Activated CD4-positive, alpha-beta T cell treated with anti-CD3 and anti-CD28 coated beads, Interleukin-2, amount 50 U/mL, for 24 hours (primary cell): ENCODE data around the gene LRRTM4.

Source experiments
- DNase-seq, 2 donors: peaks; one replicate each; pipeline ENCODE4 v3.0.0-alpha.2; 2020; ENCODE audit warnings: low read depth in 1 of 2, low spot score in 1 of 2

The LRRTM4 gene

DNA sequence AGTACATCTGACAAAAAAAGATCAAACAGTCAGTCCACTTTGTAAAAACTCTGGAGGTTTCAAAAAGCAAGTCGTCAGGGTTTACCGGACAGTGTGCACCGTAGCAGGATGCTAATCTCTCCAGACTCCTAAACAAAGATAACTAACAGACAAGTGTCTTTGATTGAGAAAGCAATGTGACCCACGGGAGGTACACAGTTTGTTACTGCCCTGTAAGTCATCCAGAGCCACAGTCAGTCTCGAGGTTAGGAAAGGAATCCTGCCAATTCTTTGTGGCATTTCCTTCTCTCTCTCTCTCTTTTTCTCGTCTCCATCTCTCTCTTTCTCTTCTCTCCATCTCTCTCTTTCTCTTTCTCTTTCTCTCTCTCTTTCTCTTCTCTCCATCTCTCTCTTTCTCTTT is 42.8 kb downstream of the LRRTM4 start:
- no peak for DNase-seq

DNA sequence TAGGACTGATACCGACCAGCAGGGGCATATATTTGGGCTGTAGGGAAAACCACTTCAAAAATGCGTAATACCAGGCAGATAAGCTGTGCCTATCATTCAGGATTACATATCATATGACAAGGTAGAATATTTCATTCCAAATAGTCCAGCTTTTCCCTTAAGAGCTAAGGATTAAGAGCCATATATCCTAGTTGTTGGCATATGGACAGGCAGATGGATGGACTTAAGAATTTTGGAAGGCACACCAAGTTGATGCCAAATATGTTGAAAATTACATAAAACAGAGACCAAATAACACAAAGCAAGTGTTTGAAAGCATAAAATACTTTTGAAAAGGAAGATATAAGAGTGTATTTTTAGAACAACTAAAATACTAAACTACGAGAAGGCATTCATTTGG is 52.1 kb downstream of the LRRTM4 start:
- DNase-seq = no peak

DNA sequence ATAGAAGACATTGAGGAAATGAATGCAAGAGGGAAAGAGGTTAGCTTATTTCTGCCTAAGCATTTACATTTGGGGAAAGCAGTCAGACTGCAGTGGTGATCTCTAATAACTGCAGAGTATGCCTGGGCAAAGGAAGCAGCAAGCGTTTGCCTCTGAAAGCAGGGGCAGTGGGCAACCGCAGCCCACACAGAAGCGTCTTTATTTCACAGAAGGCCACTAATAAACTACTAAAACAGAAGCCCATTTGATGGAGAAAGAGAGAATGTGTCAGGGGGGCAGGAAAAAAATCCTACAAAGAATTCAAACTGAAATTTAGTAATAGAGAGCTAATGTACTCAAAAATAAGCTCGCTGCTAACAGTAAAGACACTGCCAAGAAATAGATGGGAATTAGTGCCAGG is 53.1 kb downstream of the LRRTM4 start:
- DNase-seq = no peak

DNA sequence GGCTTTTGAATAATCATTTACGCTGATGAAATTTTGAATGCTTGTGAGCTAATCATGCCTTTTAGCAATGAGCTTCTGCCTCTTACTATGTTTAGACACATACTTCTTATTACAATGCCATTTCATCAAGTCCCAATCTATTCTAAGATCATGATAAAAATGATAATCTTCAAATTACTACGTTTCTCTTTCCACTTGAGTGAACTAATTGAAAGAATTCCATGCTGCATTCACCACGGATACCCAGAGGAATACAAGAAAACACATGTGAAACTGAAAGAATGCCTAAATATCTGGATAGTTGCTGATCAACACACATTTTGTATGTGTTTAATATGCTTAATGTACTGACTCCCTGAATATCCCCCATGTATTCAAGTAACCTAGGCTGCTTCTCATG is 62.3 kb downstream of the LRRTM4 start:
- no peak for DNase-seq

DNA sequence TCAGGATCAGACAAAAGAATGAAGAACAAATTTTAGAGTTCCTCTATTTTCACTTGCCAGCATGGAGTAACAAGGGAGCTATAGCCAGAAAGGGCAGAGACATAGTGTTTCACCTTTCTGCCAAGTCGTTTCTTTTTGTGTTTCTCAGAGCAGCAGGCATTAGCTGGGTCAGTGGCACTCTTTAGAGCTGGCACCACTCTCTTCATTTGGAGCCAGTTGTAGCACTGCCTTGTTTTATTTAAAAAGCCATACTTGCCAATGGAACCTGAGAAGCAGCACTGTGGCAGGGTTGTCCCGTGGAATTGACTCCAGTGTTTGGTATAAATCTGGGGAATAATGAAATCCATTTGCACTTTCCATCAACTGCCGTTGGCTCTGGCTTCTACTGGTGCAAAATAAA is 64.0 kb downstream of the LRRTM4 start:
- no peak for DNase-seq

DNA sequence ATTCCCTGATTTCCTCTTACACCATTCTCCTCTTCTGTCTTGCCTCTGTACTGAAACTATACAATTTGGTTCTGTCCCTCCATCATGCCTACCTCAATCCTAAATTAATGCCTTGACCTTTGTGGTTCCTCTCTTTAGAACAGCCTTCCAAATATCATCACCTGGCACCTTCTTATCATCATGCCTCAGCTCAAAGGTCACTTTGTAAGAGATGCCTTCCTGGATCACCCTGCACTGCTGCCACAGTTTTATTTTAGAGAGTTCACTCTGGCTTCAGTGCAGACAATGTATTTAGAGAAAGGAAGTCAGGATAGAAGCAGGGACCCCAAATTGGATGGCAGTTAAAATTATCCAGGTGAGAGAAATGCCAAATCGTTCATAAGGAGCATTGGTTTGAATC is 64.5 kb downstream of the LRRTM4 start:
- no peak for DNase-seq

DNA sequence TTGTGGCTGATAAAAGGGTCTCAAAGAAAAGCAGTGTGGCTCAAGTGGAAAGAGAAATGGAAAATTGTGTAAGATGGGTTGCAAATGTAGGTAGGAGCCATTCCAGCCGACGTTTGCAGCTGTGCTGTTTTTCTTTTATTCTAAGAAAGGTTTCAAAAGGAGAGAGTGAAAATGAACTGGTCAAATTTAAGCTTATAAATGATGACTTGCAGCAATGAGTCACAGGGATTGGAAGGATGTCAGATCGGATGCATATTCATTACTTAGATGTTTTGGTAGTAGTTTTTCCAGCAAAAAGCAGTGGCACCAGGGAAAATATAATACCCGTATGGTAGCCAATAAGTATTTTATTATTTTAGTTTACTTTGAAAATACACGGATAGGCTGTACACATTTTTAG is 79.1 kb downstream of the LRRTM4 start:
- DNase-seq = no peak

DNA sequence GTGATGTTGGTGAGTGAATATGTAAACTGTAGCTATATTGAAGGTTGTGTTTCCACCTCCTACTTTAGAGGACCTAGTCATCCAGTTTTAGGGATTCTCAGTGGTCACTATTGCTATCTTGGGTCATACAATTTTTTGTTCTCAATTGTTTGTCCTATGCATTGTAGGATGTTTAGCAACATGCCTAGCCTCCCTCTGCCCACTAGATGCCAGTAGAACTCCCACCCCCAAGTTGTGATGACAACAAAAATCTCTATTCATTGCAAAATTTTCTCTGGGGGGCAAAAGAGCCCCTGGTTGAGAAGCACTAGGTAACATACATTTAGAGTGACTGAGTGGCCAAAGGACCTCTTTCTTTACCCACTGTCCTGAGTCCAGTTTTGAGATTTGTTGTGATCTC is 87.3 kb downstream of the LRRTM4 start:
- no peak for DNase-seq

DNA sequence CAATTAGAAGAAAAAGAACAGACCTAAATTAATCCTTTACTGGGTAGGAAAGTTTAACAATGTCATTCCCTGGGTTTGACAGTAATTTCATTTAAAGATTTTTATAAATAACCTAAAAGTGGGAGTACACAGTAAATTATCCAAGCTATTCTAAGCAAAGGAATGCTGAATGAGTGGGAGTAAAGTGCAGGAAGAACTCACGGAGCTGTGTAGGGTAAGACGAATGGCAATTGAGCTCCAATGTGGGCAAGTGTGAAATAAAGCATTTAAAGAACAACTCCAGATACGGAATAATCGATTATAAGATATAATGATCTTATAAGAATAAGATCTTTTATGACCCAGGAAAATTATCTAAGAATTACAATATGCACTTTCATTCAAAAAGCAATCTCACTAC is 93.2 kb downstream of the LRRTM4 start:
- no peak for DNase-seq

DNA sequence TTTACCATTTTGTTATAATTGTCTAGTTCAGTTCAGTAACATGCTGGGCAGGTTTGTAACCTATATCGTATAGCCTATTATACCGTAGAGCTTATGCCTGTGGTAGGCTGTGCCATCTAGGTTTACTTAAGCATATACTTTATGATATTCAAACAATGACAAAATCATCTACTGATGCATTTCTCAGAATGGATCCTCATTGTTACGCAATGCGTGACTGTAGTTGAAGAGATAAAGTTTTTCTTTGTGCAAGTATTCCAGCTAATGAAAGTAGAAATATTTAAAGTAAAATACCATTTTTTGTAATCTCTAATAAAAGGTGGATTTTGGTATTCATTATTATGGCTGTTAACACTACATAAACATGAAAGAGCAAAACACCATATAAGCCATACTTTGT is 100.2 kb downstream of the LRRTM4 start:
- DNase-seq = no peak

DNA sequence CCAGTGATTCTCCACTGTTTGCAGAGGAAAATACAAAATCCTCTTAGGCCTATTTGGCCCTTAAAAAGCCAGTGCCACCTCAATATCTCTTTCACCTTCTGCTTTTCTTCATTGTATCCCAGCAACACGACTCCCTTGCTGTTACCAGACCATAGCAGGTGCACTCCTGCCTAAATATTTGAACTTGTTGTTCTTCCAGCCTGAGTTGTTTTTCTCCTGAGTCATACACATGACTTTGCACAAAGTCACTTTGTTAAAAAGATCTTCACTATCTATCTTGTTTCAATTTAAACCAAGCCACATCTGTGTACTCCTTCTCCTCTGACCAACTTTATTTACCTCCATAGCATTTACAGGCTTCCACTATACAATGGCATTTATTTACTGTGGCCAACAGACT is 103.6 kb downstream of the LRRTM4 start:
- DNase-seq = no peak

DNA sequence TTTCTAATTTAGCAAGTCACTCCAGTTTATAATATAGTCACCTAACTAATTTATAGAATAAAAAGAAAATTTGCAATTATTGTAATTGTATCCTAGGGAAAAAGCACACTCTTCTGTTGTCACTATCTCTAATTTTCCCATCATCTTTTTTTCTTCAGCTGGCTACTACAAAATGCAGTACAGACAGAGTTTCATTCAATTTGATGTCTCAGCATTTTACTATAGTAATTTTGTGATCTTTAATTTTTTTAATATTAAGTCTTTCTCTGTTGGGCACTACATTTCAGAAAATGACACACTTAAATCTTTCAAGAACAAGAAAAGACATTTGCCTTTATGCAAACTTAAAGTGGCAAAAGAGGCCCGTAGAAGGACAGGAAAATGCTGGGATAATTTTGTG is 118.0 kb downstream of the LRRTM4 start:
- no peak for DNase-seq

DNA sequence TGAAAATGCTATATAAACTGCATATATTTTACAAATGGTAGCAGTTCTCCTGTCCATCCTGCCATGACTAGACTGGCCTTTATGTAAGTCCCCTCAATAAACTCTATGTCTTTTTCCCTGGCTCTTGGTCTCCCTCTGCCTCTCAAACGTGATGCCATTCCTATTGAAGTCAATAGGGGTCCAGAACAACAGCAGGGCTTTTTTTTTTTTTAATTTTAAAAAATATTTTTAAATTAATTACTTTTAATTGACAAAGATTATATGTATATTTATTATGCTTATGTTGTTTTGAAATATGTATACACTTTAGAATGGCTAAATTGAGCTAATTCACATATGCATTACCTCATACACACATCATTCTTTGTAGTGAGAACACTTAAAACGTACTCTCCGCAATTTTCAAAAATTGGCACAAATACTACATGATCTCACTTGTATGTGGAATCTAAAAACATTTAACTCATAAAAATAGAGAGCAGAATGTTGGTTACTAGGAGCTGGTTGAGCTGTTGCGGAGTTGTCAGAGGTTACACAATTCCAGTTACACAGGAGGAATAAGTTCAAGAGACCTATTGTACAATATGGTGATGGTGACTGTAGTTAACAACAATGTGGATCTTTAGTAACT is 123.1 kb downstream of the LRRTM4 start:
- no peak for DNase-seq

DNA sequence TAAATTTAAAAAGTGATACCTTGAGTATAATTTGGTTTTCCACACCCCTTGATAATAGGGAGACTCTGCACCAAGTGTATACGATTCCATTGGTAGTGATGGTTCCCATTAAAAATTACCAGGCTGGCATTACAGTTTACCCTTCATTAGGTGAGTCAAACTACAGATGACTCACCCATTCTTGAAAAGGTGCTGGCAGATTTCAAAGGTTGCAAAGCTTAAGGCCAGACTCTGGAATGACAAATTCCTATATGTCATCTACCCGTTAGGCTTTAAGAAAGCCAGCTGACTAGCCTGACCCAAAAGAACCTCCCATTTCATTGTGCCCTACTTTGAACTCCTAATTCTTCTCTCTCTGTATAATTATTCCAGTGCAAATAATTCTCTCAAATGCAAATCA is 124.4 kb downstream of the LRRTM4 start:
- DNase-seq = no peak

DNA sequence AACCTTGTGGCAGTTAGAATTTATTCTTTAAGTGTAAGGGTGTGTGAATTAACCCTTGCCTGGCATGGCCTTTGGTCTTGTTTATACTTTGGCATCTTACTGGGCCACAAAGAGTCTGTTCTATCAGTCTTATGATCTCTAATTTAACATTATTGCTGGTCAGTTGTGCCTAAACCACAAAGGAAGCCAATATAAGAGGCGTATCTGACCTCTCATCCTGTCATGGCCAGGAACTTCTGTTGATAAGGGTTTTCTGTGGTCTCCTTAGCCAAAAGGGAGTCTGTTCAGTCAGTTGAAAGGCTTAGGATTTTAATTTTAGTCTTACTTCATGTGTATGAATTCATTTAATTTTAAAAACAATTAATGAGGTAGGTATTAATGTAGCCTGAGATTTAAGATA is 127.2 kb downstream of the LRRTM4 start:
- DNase-seq = no peak

DNA sequence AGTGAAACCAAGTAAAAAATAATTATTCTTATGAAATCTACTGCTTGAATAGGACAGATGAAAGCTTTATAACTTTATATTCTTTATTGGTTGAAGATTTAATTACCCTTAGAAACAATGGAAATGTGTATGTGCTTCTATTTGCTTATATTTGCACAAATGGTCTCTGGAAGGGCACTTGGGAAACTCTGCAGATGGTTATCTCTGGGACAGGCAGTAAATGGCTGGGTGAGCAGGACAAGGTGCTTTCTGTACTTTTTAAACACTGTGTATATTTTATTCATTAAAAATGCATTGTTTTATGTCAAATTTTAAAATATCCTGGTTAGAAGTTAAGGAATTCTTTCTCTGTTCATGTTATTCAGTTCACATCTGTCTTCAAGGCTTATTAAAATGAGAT is 131.1 kb downstream of the LRRTM4 start:
- DNase-seq = no peak

DNA sequence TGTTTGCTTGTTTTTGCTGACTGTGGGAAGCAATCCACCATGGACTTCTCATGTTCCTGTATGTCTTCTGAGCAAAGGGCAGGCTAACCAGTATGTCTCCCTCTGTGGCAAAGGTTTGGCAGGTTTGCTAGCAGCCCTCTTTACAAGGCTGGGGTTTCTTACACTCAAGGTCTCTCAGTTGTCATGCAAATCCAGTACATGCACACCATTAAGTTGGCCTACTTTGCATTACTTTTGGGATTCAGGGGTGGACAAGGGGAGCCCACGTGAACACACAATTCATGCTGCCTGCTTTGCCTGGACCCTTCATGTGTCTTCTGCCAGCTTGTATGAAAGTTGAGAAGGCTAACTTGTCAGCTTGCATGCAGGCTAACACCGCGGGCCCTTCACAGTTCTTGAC is 134.9 kb downstream of the LRRTM4 start:
- DNase-seq = no peak

DNA sequence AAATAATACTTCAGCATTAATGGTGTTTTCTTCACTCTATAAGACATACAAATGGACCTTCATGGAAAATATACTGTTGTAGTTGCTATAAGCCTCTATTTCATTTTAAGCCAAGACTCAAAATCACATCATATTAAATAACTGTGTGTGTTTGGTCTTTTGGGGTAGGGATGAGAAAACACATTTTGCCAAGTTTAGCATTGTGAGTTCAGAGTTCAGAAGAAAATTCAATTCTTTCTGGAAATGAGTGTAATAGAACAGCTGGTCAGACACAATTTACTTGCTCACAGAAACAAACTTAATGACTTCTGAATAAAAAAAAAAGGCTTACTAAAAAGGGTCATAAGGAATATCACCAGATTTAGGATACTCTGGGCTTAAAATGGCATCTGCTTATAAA is 149.5 kb downstream of the LRRTM4 start:
- no peak for DNase-seq

DNA sequence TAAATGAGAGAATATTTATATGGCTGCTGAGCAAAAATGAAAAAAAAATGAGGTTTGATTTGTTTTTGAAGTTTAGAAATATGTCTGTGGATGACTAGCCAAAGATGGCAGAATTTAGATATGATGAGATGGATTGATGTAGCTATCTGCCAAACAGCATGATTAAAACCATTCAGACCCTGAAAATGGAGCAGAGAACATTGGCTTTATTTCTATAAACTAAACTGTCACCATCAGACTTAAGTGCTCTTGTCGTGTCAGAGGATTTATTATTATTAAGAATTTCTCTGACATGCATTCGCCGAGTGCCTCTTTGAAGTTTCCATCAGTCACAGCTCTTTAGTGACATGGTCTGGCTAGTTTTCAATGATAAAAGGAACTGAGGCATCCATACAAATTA is 151.7 kb downstream of the LRRTM4 start:
- DNase-seq = no peak

DNA sequence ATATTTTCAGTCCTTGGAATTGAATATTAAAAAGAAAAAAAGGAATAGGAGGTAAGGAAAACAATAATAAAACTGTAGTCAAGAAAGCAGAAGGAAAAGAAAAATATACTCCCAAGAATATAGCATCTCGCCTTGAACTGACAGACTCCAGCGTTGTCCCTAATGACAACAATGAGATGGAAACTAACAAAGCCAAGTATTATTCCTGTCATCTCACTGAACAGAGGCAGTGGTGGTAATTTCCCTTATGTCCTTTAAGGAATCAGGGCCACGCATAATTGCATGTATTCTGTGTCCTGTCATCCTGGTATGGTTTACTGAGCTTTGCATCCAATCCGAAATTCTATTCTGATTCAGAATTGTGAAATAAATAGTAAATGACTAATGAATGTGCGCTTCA is 158.9 kb downstream of the LRRTM4 start:
- no peak for DNase-seq

DNA sequence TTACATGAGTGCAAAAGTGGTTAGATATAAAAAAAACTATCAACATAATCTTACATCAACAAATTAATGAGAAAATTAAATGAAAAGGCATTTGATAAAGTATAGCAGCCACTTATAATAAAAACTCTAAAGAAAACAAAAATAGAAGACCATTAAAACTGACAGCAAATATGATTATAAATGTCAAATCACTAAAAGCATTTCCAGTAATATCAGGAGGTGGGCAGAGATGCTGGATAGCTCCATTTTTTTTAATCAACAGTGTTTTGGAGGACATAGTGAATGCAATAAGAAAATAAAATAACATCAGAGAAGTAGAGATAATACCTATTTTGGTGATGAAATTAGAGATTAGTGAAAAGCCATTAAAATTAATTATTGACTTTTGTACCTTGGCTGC is 173.4 kb downstream of the LRRTM4 start:
- no peak for DNase-seq

DNA sequence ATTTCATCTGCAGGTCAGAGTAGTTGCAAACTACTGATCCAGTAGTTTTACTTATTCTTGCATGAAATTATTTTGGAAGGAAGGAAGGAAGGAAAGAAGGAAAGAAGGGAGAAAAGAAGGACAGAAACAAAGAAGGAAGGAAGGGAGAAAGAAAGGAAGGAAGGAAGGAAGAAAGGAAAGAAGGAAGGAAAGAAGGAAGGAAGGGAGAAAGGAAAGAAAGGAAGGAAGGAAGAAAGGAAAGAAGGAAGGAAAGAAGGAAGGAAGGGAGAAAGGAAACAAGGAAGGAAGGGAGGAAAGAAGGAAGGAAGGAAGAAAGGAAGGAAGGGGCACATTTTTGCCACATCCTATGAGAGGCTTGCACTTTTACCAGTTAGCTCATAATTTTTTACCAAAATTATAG is 186.2 kb downstream of the LRRTM4 start:
- DNase-seq = no peak

DNA sequence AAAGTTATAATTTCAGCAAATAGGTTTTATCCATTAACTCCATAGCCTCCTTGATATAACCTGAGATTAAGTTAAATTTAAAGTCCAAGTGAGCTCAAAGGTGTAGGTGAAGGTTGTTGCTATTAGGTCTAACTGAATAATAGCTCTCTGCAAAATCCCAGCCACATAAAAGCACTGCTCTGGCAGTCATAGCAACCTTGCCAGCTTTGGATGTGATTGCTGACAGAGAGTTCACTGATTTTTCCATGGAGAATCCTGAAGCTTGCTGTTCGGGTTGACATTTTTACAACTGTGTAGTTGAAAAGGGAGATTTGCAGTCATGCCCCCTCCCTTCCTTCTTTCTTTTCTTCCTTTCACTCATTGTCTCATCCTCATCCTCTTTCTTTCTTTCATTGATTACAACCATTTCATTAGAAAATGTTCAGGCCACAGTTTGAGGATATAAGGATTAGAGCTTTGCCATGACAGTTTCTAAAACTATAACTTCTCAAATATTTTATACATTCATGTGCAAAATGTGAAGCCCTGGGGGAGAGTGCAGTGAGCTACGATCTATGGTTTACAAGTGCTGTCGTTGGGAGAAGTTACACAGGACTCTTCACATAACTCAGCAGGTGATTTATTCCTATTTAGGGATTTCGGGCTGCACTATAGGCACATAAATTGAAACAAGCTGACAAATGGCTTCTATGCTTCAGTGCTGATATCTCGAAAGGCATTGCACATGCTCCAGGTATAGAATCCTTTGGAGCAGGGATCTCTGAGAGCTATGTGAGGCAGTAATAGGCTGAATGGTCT is 193.8 kb downstream of the LRRTM4 start:
- no peak for DNase-seq
